Activated CD4-positive, alpha-beta T cell treated with anti-CD3 and anti-CD28 coated beads, Interleukin-2, amount 50 U/mL, for 16 hours (primary cell): Measurements from ENCODE around the gene PXT1.

Experiments used
- DNase-seq: peaks from one replicate; pipeline ENCODE4 v3.0.0-alpha.2; 2020

The PXT1 gene

GRCh38 chr6:36387440-36388303 lies 55.0 kb downstream of the PXT1 start, which contains the start of gene ETV7:
ETV7 (minus strand) TSS chr6:36387669; CDS start chr6:36387541, 128 bp downstream.
- peak; percentile 45 for DNase-seq

- DNase-seq: no peak
Measured at GRCh38 chr6:36386495-36387439, 55.9 kb downstream of the PXT1 start.

- no peak for DNase-seq
Measured at GRCh38 chr6:36384095-36384494, 58.6 kb downstream of the PXT1 start.

GRCh38 chr6:36383606-36384005 lies 59.0 kb downstream of the PXT1 start:
- peak; percentile 59 for DNase-seq

- DNase-seq: no peak
Measured at GRCh38 chr6:36382976-36383375, 59.7 kb downstream of the PXT1 start.

- DNase-seq: no peak
Measured at GRCh38 chr6:36381502-36382389, 60.9 kb downstream of the PXT1 start.

- DNase-seq: no peak
Measured at GRCh38 chr6:36380166-36380565, 62.5 kb downstream of the PXT1 start.

GRCh38 chr6:36378936-36379335 lies 63.7 kb downstream of the PXT1 start:
- DNase-seq: no peak

GRCh38 chr6:36378243-36378920 lies 64.3 kb downstream of the PXT1 start:
- DNase-seq: peak; percentile 37

- no peak for DNase-seq
Measured at GRCh38 chr6:36377594-36377993, 65.1 kb downstream of the PXT1 start.

- DNase-seq: no peak
Measured at GRCh38 chr6:36376742-36377141, 65.9 kb downstream of the PXT1 start.

GRCh38 chr6:36376183-36376582 lies 66.5 kb downstream of the PXT1 start:
- DNase-seq: no peak

GRCh38 chr6:36375644-36376155 lies 67.0 kb downstream of the PXT1 start:
- no peak for DNase-seq

- no peak for DNase-seq
Measured at GRCh38 chr6:36374972-36375371, 67.7 kb downstream of the PXT1 start.

GRCh38 chr6:36374194-36374593 lies 68.5 kb downstream of the PXT1 start:
- no peak for DNase-seq

GRCh38 chr6:36373368-36374019 lies 69.2 kb downstream of the PXT1 start:
- no peak for DNase-seq

- no peak for DNase-seq
Measured at GRCh38 chr6:36372088-36372487, 70.6 kb downstream of the PXT1 start.

GRCh38 chr6:36371211-36371610 lies 71.4 kb downstream of the PXT1 start:
- DNase-seq: no peak

GRCh38 chr6:36370638-36371037 lies 72.0 kb downstream of the PXT1 start:
- DNase-seq: no peak

GRCh38 chr6:36368921-36369865 lies 73.5 kb downstream of the PXT1 start:
- no peak for DNase-seq
